K562 (cell line): Measurements from ENCODE around the gene TBC1D1.

Source experiments
- CREB1 ChIP-seq, 2 experiments: sonication (generic) in 1 of 2; formaldehyde crosslinking in 1 of 2; IDR thresholded peaks; 2 replicates each; pipeline versions ENCODE4 v1.6.1 to v1.8.0; 2012 to 2022; ENCODE audit warnings: inconsistent platforms in 1 of 2, mild to moderate bottlenecking in 1 of 2, missing genetic modification reagents in 1 of 2, moderate library complexity in 1 of 2
- EZH2 ChIP-seq: IDR thresholded peaks from 2 replicates; pipeline ENCODE4 v1.6.1; 2012; ENCODE audit warnings: low read depth, mild to moderate bottlenecking, inconsistent platforms, low read length, borderline replicate concordance
- FOXJ3 ChIP-seq: sonication (generic); formaldehyde crosslinking; IDR thresholded peaks from 2 replicates; pipeline ENCODE4 v1.4.0; 2020; ENCODE audit warnings: mild to moderate bottlenecking, missing genetic modification reagents
- FOXP1 ChIP-seq: sonication (generic); formaldehyde crosslinking; IDR thresholded peaks from 2 replicates; pipeline ENCODE4 v1.8.0; 2022; ENCODE audit warnings: mild to moderate bottlenecking, missing genetic modification reagents
- POLR2A ChIP-seq: fragments of 450-650 bp; conservative IDR thresholded peaks from 2 replicates; pipeline ENCODE4 v1.6.1; 2016
- UBTF ChIP-seq, 2 experiments: IDR thresholded peaks; 2 replicates each; pipeline ENCODE4 v1.6.1; 2012; ENCODE audit warnings: improper control_type of control experiment in 2 of 2, low read depth in 2 of 2, low read length in 2 of 2, borderline replicate concordance in 1 of 2
- ZNF766 ChIP-seq: fragments of 200-800 bp; sonication (Bioruptor generic); conservative IDR thresholded peaks from 2 replicates; pipeline ENCODE4 v1.6.1; 2016; ENCODE audit warnings: missing genetic modification characterization, missing compliant biosample characterization

DNA sequence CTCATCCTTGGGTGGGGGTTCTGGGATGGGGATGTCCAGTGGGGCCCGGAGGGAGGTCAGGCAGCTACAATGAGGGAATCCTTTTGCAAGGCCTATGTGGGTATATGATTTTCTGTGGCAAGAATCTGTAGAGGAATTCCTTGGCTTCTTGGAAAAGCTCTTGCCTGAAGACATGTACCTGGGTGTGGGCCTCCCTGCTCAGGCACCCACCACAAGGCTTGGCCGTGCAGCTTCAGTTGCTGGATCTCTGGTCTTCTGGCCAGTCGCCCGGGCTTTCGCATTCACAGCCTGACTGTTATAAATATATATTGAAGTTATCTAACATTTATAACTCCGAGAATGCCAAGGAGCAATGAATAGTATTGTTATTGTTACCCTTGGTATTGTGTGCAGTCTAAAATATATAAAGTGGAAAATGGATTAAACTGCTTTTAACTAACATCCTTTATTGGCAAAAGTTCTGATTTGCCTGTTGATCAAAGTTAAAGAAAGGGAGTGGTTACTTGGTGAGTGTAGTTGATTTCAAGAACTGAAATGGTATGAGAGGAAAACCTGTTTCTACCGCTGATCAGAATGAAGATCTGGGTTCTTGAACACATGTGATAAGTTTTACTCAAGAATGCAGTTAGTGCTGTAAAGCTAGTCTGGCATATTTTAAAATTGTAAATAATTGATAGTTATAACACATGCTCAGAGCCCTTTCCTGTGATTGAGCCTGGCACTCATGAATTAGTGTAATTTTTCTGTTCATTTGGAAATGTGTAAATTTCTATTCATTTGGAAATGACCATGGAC, 105.3 kb downstream of the TBC1D1 start:
- no peak for TF ChIP-seq ZNF766 (CRISPR knock-in tag)
- TF ChIP-seq POLR2A = no peak
- no peak for TF ChIP-seq UBTF (IDR thresholded peaks at IDR 0.05; ENCODE audit: borderline replicate concordance in 1 of 2, low read depth in 2 of 2, low read length in 2 of 2)
- TF ChIP-seq EZH2 = no peak
- TF ChIP-seq FOXJ3 (CRISPR knock-in tag) = no peak
- TF ChIP-seq CREB1 (IDR thresholded peaks at IDR 0.05) = no peak
- no peak for TF ChIP-seq CREB1 (CRISPR knock-in tag; IDR thresholded peaks at IDR 0.05)
- TF ChIP-seq FOXP1 (CRISPR knock-in tag) = no peak
